OCI-LY1 (cell line): Measurements from ENCODE around the gene IFRD2.

Experiments used
- H2AFZ ChIP-seq: fragments of 200-600 bp; sonication (generic), shearing (Covaris generic); 2 replicates; pipeline ENCODE4 v1.6.0; 2014; ENCODE audit warnings: antibody characterized with exemption, mild to moderate bottlenecking, low read length
- H3F3A ChIP-seq: fragments of 200-600 bp; sonication (generic), shearing (Covaris generic); 2 replicates; pipeline ENCODE4 v1.6.0; 2014; ENCODE audit warnings: mild to moderate bottlenecking, antibody characterized with exemption, low read length, moderate library complexity; ENCODE audit not compliant: insufficient read depth
- H3K27ac ChIP-seq: fragments of 200-600 bp; sonication (generic); 2 replicates; pipeline ENCODE4 v1.5.1; 2014; ENCODE audit warnings: low read length, mixed run types, mild to moderate bottlenecking, low read depth; ENCODE audit not compliant: poor library complexity, severe bottlenecking
- H3K27me3 ChIP-seq: fragments of 200-600 bp; sonication (generic); 2 replicates; pipeline ENCODE4 v1.6.0; 2014; ENCODE audit warnings: antibody characterized with exemption, mild to moderate bottlenecking, low read length, moderate library complexity; ENCODE audit not compliant: insufficient read depth
- H3K36me3 ChIP-seq: fragments of 200-600 bp; sonication (generic); 2 replicates; pipeline ENCODE4 v1.6.1; 2014; ENCODE audit warnings: mild to moderate bottlenecking, antibody characterized with exemption, low read length, moderate library complexity, mixed read lengths; ENCODE audit not compliant: insufficient read depth
- H3K4me1 ChIP-seq: fragments of 200-600 bp; sonication (generic); 2 replicates; pipeline ENCODE4 v1.5.1; 2014; ENCODE audit warnings: mild to moderate bottlenecking, low read length, moderate library complexity; ENCODE audit not compliant: insufficient read depth, severe bottlenecking
- H3K4me2 ChIP-seq: fragments of 200-600 bp; sonication (generic), shearing (Covaris generic); 2 replicates; pipeline ENCODE4 v1.6.1; 2014; ENCODE audit warnings: low read length
- H3K4me3 ChIP-seq: fragments of 200-600 bp; sonication (generic); 2 replicates; pipeline ENCODE4 v1.5.1; 2014; ENCODE audit warnings: low read length, low read depth, mild to moderate bottlenecking, mixed read lengths; ENCODE audit not compliant: poor library complexity, severe bottlenecking
- H3K79me2 ChIP-seq: fragments of 200-600 bp; shearing (Covaris generic); 2 replicates; pipeline ENCODE4 v1.6.1; 2016; ENCODE audit warnings: mixed run types, low read length, mixed read lengths; ENCODE audit not compliant: insufficient read depth
- H3K9ac ChIP-seq: fragments of 200-600 bp; sonication (generic), shearing (Covaris generic); 2 replicates; pipeline ENCODE4 v1.6.1; 2014; ENCODE audit warnings: mild to moderate bottlenecking, low read length, mixed read lengths
- H3K9me2 ChIP-seq: fragments of 200-600 bp; sonication (generic), shearing (Covaris generic); 2 replicates; pipeline ENCODE4 v1.6.1; 2014; ENCODE audit warnings: low read depth, mild to moderate bottlenecking, low read length, mixed read lengths
- H3K9me3 ChIP-seq: fragments of 200-600 bp; shearing (Covaris generic); 2 replicates; pipeline ENCODE4 v1.6.1; 2014; ENCODE audit warnings: low read length, mixed read lengths
- H4K20me1 ChIP-seq: fragments of 200-600 bp; sonication (generic), shearing (Covaris generic); 2 replicates; pipeline ENCODE4 v1.6.0; 2016; ENCODE audit warnings: mild to moderate bottlenecking, low read length; ENCODE audit not compliant: insufficient read depth
- CTCF ChIP-seq: fragments of 200-600 bp; sonication (generic), shearing (Covaris generic); IDR thresholded peaks from 2 replicates; pipeline ENCODE4 v1.5.1; 2017; ENCODE audit warnings: mild to moderate bottlenecking, antibody characterized with exemption, low read length, moderate library complexity, mixed read lengths
- EZH2 ChIP-seq: fragments of 200-600 bp; sonication (generic), shearing (Covaris generic); IDR thresholded peaks from 2 replicates; pipeline ENCODE4 v1.8.0; 2017; ENCODE audit warnings: borderline replicate concordance, mixed run types, mild to moderate bottlenecking, antibody characterized with exemption, low read length, moderate library complexity, mixed read lengths

Gene IFRD2

GRCh38 chr3:50325497-50326181 is 33.4 kb upstream of the IFRD2 start:
- Histone ChIP-seq H3K9me3 (no peaks in the 10 kb centered on the region), H3K27me3 (no peaks in the 10 kb centered on the region), H3K9me2 (no peaks in the 10 kb centered on the region), H3K4me1 (peaks cover 34% of the 10 kb centered on the region), H3K27ac (no peak overlapping the region), H3K4me2 (no peak overlapping the region), H3K79me2 (peaks cover 7% of the 10 kb centered on the region; the same call in 1 of the 2 replicates), H3F3A (no peaks in the 10 kb centered on the region), H3K4me3 (no peak overlapping the region), H3K36me3 (peaks cover 25% of the 10 kb centered on the region), H4K20me1 (no peaks in the 10 kb centered on the region), H2AFZ (no peak overlapping the region), H3K9ac (no peak overlapping the region)
- TF ChIP-seq CTCF = no peak
- no peak for TF ChIP-seq EZH2

- Histone ChIP-seq H3K79me2 (peaks cover 7% of the 10 kb centered on the region; the same call in 1 of the 2 replicates), H3K4me2 (no peak overlapping the region), H3K4me3 (no peak overlapping the region), H3K36me3 (peaks cover 20% of the 10 kb centered on the region; the same call in 1 of the 2 replicates), H2AFZ (no peak overlapping the region), H3K27ac (no peak overlapping the region), H3K4me1 (peaks cover 39% of the 10 kb centered on the region), H3K9ac (no peak overlapping the region), H3K9me2 (no peaks in the 10 kb centered on the region), H3F3A (no peaks in the 10 kb centered on the region), H3K9me3 (no peaks in the 10 kb centered on the region), H4K20me1 (no peaks in the 10 kb centered on the region), H3K27me3 (no peaks in the 10 kb centered on the region)
- TF ChIP-seq CTCF = no peak
- no peak for TF ChIP-seq EZH2
Measured at GRCh38 chr3:50325113-50325480, 32.9 kb upstream of the IFRD2 start.

- H2AFZ ChIP-seq = no peak overlapping the region
- no peaks in the 10 kb centered on the region for H3K9me2 ChIP-seq
- H3K79me2 ChIP-seq = peaks cover 7% of the 10 kb centered on the region; the same call in 1 of the 2 replicates
- H3K4me3 ChIP-seq = no peak overlapping the region
- H3K4me2 ChIP-seq = no peak overlapping the region
- no peaks in the 10 kb centered on the region for H4K20me1 ChIP-seq
- no peak overlapping the region for H3K9ac ChIP-seq
- H3F3A ChIP-seq = no peaks in the 10 kb centered on the region
- peaks cover 40% of the 10 kb centered on the region for H3K4me1 ChIP-seq
- no peak for TF ChIP-seq EZH2
- peak; percentile 90 for TF ChIP-seq CTCF
- H3K36me3 ChIP-seq = peaks cover 14% of the 10 kb centered on the region; the same call in 1 of the 2 replicates
- H3K27ac ChIP-seq = no peak overlapping the region
- H3K9me3 ChIP-seq = no peaks in the 10 kb centered on the region
- no peaks in the 10 kb centered on the region for H3K27me3 ChIP-seq
Measured at GRCh38 chr3:50324351-50325112, 32.3 kb upstream of the IFRD2 start.
